ENCODE results near the gene HNRNPAB.

DNA sequence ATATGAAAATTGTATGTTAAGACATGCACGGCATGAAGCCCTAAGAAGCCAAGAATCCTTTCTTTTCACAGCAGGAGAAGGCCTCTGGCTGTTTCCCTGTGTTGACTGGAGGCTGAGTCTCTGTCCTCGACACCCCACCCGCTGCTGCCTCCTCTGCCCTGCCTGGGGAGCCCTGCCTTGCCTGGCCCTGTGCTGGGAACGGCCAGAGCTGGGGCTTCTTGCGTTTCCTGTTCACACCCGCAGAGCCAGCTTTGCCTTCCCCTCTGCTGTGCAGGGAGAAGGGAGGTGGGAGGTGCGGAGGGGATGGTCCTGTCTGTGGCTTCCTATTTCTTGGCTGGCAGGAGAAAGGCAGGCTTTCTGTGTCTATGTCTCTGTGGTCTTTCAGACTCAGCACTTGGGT is 10.3 kb upstream of the HNRNPAB start:
- TF ChIP-seq POLR2A (IDR thresholded peaks at IDR 0.05): no peak
- TF ChIP-seq, protein P1, sequence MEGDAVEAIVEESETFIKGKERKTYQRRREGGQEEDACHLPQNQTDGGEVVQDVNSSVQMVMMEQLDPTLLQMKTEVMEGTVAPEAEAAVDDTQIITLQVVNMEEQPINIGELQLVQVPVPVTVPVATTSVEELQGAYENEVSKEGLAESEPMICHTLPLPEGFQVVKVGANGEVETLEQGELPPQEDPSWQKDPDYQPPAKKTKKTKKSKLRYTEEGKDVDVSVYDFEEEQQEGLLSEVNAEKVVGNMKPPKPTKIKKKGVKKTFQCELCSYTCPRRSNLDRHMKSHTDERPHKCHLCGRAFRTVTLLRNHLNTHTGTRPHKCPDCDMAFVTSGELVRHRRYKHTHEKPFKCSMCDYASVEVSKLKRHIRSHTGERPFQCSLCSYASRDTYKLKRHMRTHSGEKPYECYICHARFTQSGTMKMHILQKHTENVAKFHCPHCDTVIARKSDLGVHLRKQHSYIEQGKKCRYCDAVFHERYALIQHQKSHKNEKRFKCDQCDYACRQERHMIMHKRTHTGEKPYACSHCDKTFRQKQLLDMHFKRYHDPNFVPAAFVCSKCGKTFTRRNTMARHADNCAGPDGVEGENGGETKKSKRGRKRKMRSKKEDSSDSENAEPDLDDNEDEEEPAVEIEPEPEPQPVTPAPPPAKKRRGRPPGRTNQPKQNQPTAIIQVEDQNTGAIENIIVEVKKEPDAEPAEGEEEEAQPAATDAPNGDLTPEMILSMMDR (IDR thresholded peaks at IDR 0.05): no peak
- no peak for TF ChIP-seq EP300 (IDR thresholded peaks at IDR 0.05)
